K562 (cell line): ENCODE data around the gene CDH16. TPM values are rescaled to one million over a fixed set of nuclear protein-coding genes. Genes with fewer than 3 reads are reported as not detected.

Experiments used
- ATAC-seq: fragments of 200-7000 bp; cut with Tn5 transposase; 3 replicates; pipeline ENCODE4 v1.9.1; 2020; ENCODE audit warnings: moderate library complexity
- BruUV-seq: library from RNA; stranded (reverse); fragments of 400-500 nt; replicated peaks from 2 replicates; lab custom pipeline; 2021; lab: Mats Ljungman, UMichigan
- CTCF ChIA-PET: fragments of 300-600 bp; formaldehyde crosslinking; extraction: SDS; loops from one replicate; lab custom pipeline; 2021; ENCODE audit warnings: low intra/inter-chr PET ratio; lab: Yijun Ruan, JAX
- POLR2A ChIA-PET: fragments of 300-600, 350-650 bp; sonication (Branson Sonifier 250); formaldehyde crosslinking; extraction: SDS; loops from one replicate; lab custom pipeline; 2021; ENCODE audit warnings: antibody characterized with exemption, inconsistent platforms; lab: Yijun Ruan, JAX
- DNase-seq, 4 experiments: peaks; one replicate each; pipeline versions ENCODE4 v3.0.0 to v3.0.0-alpha.2; 2011 to 2018; ENCODE audit warnings: low spot score in 3 of 4, mixed read lengths in 3 of 4; ENCODE audit errors: extremely low read depth in 1 of 4
- FAIRE-seq: peaks from 2 replicates; lab custom pipeline; 2011; peaks lifted over from hg19 to GRCh38; lab: Jason Lieb, UNC
- H2AFZ ChIP-seq: 2 replicates; pipeline ENCODE4 v1.6.0; 2011; ENCODE audit warnings: low read depth, low read length, control low read depth, inconsistent platforms
- H3K27ac ChIP-seq: fragments of 200-600 bp; 3 replicates; pipeline ENCODE4 v1.8.0; 2011; ENCODE audit warnings: low read depth, mild to moderate bottlenecking, control low read depth, inconsistent platforms, low read length, moderate library complexity, mixed read lengths; ENCODE audit errors: extremely low read depth
- H3K27me3 ChIP-seq, 2 experiments: fragments of 300-600 bp in 1 of 2; 2 replicates in 1 of 2; 3 replicates in 1 of 2; pipeline versions ENCODE4 v1.6.0 to v1.8.0; 2011; ENCODE audit warnings: inconsistent platforms in 2 of 2, low read length in 2 of 2, mild to moderate bottlenecking in 1 of 2, mixed read lengths in 1 of 2, moderate library complexity in 1 of 2; ENCODE audit not compliant: control insufficient read depth in 2 of 2, insufficient read depth in 2 of 2
- H3K36me3 ChIP-seq: fragments of 300-600 bp; 3 replicates; pipeline ENCODE4 v1.8.0; 2011; ENCODE audit warnings: mild to moderate bottlenecking, low read length, inconsistent platforms; ENCODE audit not compliant: control insufficient read depth, insufficient read depth
- H3K4me1 ChIP-seq, 2 experiments: fragments of 200-600 bp in 1 of 2; replicated peaks in 1 of 2; 2 replicates in 1 of 2; 3 replicates in 1 of 2; pipeline versions ENCODE4 v1.5.1 to v1.8.0; 2011; ENCODE audit warnings: inconsistent platforms in 2 of 2, low read length in 2 of 2, mild to moderate bottlenecking in 1 of 2, mixed read lengths in 1 of 2, moderate library complexity in 1 of 2; ENCODE audit not compliant: control insufficient read depth in 2 of 2, insufficient read depth in 2 of 2
- H3K4me2 ChIP-seq: 2 replicates; pipeline ENCODE4 v1.6.1; 2011; ENCODE audit warnings: low read length, control low read depth, inconsistent platforms, mixed read lengths; ENCODE audit not compliant: insufficient read depth
- H3K4me3 ChIP-seq: fragments of 200-600 bp; sonication (generic), shearing (Covaris generic); 2 replicates; pipeline ENCODE4 v1.5.1; 2016; ENCODE audit warnings: control low read depth, inconsistent platforms
- H3K79me2 ChIP-seq: fragments of 200-600 bp; 3 replicates; pipeline ENCODE4 v1.8.0; 2011; ENCODE audit warnings: low read length, inconsistent platforms; ENCODE audit not compliant: control insufficient read depth, insufficient read depth
- H3K9ac ChIP-seq, 2 experiments: 2 replicates each; pipeline versions ENCODE4 v1.6.0 to v1.6.1; 2011; ENCODE audit warnings: low read depth in 2 of 2, low read length in 2 of 2, control low read depth in 1 of 2, inconsistent platforms in 1 of 2, mild to moderate bottlenecking in 1 of 2, mixed read lengths in 1 of 2; ENCODE audit not compliant: insufficient read depth in 1 of 2
- H3K9me1 ChIP-seq: one replicate; pipeline ENCODE4 v1.6.0; 2011; ENCODE audit warnings: inconsistent platforms, mild to moderate bottlenecking, low read length, moderate library complexity; ENCODE audit not compliant: control insufficient read depth, insufficient read depth
- H3K9me3 ChIP-seq: replicated peaks from 2 replicates; pipeline ENCODE4 v1.5.1; 2011; ENCODE audit warnings: low read depth, low read length, inconsistent platforms; ENCODE audit not compliant: control insufficient read depth, insufficient read depth
- H4K20me1 ChIP-seq: replicated peaks from 2 replicates; pipeline ENCODE4 v1.6.1; 2011; ENCODE audit warnings: low read length, inconsistent platforms, mixed read lengths; ENCODE audit not compliant: control insufficient read depth, insufficient read depth
- ATF2 ChIP-seq: sonication (generic); formaldehyde crosslinking; IDR thresholded peaks from 2 replicates; pipeline ENCODE4 v1.8.1; 2022; ENCODE audit warnings: missing genetic modification reagents
- BCL6 ChIP-seq: fragments of 250-450 bp; sonication (Bioruptor Pico); IDR thresholded peaks from 2 replicates; pipeline ENCODE4 v1.4.0; 2020
- CBX2 ChIP-seq: fragments of 200-600 bp; sonication (generic); IDR thresholded peaks from one replicate; pipeline ENCODE4 v1.6.1; 2012; ENCODE audit warnings: mild to moderate bottlenecking, low read length, inconsistent platforms; ENCODE audit not compliant: insufficient read depth, poor library complexity, severe bottlenecking
- E2F1 ChIP-seq: sonication (generic); formaldehyde crosslinking; IDR thresholded peaks from 2 replicates; pipeline ENCODE4 v1.8.1; 2023; ENCODE audit warnings: mild to moderate bottlenecking, missing genetic modification reagents, moderate library complexity
- HCFC1 ChIP-seq: IDR thresholded peaks from 2 replicates; pipeline ENCODE4 v1.6.1; 2012; ENCODE audit warnings: low read depth, low read length, improper control_type of control experiment
- HDAC8 ChIP-seq: fragments of 450-650 bp; IDR thresholded peaks from 2 replicates; pipeline ENCODE4 v1.6.1; 2016; ENCODE audit warnings: mild to moderate bottlenecking, missing genetic modification characterization, moderate library complexity, missing compliant biosample characterization
- LEF1 ChIP-seq: fragments of 450-650 bp; IDR thresholded peaks from 2 replicates; pipeline ENCODE4 v1.6.1; 2016; ENCODE audit warnings: mild to moderate bottlenecking
- MBD2 ChIP-seq: sonication (generic); IDR thresholded peaks from 2 replicates; pipeline ENCODE4 v1.6.1; 2016; ENCODE audit warnings: low read depth, borderline replicate concordance
- POLR2G ChIP-seq: fragments of 200-400 bp; formaldehyde crosslinking; IDR thresholded peaks from 2 replicates; pipeline ENCODE4 v1.6.1; 2017; ENCODE audit warnings: low read depth, mild to moderate bottlenecking, antibody characterized with exemption, low read length, moderate library complexity
- TOE1 ChIP-seq, 2 experiments: fragments of 450-650 bp in 1 of 2; sonication (generic) in 1 of 2; formaldehyde crosslinking in 1 of 2; IDR thresholded peaks; 2 replicates each; pipeline versions ENCODE4 v1.7.1 to v1.8.0; 2016 to 2022; ENCODE audit warnings: borderline replicate concordance in 2 of 2, mild to moderate bottlenecking in 2 of 2, antibody characterized with exemption in 1 of 2, inconsistent platforms in 1 of 2, low read depth in 1 of 2, missing genetic modification reagents in 1 of 2, moderate library complexity in 1 of 2
- XRCC4 ChIP-seq: IDR thresholded peaks from one replicate; pipeline ENCODE4 v1.6.1; 2011; ENCODE audit not compliant: insufficient read depth, insufficient read length; ENCODE audit errors: extremely low read depth
- WGBS: fragments of 100-300 bp; shearing (Covaris generic); methylation state at CpG from one replicate; pipeline ENCODE4 v1.1.6; 2016; ENCODE audit warnings: low coverage, mixed read lengths; ENCODE audit not compliant: insufficient coverage; ENCODE audit errors: missing lambda C conversion rate; 5-methylcytosine and 5-hydroxymethylcytosine counted together
- in situ Hi-C: fragments of 300-500 bp; cut with MboI; formaldehyde crosslinking; loops from 4 replicates; pipeline ENCODE4 v1.15.0; 2018; ENCODE audit warnings: inconsistent platforms, mixed read lengths
- intact Hi-C: fragments of 100-400 bp; cut with micrococcal nuclease; formaldehyde crosslinking; loops from 2 replicates; pipeline ENCODE4 v1.14.2; 2022
- polyA plus RNA-seq, 8 experiments: library from polyadenylated mRNA; depleted of rRNA in 4 of 8; stranded (reverse) in 5 of 8; unstranded in 3 of 8; fragments of >200 nt; fragmentation: Nextera tagmentation in 2 of 8; fragmentation: Illumina TruSeq in 1 of 8; extraction: Ambion mirVana in 2 of 8; extraction: Trizol in 1 of 8; gene quantifications; 2 replicates each; pipeline versions ENCODE4 v1.2.1 to v1.2.3, GENCODE V29; 2011 to 2014; ENCODE audit warnings: inconsistent platforms in 1 of 8, missing spikeins in 1 of 8
- total RNA-seq, 7 experiments: library from RNA; depleted of rRNA in 6 of 7; stranded (reverse); fragments of >200 nt in 6 of 7; fragmentation: Illumina TruSeq in 2 of 7; extraction: Trizol in 2 of 7; gene quantifications; 2 replicates each; pipeline versions ENCODE4 v1.2.1 to v1.2.3, GENCODE V29; 2011 to 2021; ENCODE audit warnings: low replicate concordance in 1 of 7

The CDH16 gene
- total and polyA plus RNA-seq, 9 of the 15 experiments (the other 6 are each of a cell fraction or from before 2014, with no cell fraction given), result not detected

DNA sequence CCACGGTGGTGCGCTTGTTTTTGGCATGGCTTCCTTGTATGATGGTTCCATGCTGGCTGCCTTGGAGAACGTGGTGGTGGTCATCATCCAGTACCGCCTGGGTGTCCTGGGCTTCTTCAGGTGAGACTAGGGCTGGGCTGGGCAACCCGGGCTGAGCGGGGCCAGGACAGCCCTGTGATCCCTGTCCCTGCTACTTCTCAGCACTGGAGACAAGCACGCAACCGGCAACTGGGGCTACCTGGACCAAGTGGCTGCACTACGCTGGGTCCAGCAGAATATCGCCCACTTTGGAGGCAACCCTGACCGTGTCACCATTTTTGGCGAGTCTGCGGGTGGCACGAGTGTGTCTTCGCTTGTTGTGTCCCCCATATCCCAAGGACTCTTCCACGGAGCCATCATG, 21.6 kb upstream of the CDH16 start:
- 96% methylated on average over 13 of the region's 16 CpGs for WGBS
- Histone ChIP-seq H3K4me3 (no peak overlapping the region), H3K9ac (peak overlapping the region in 1 of 2 experiments; percentile 47; a peak in 1 of 4 replicates), H3K4me2 (no peak overlapping the region), H3K9me1 (no peaks in the 10 kb centered on the region), H3K27ac (no peak overlapping the region), H3K9me3 (no peaks in the 10 kb centered on the region), H3K36me3 (peaks cover 79% of the 10 kb centered on the region; the same call in 2 of the 3 replicates)
- ChIA-PET POLR2A (interaction anchor here (0.6 kb wide), 1 partner anchor 539 kb away, joined by 3 read pairs; no protein-coding TSS in a partner anchor), CTCF (no interaction called here)
- no peak for ATAC-seq
- in situ Hi-C loops, result no loop called here
- FAIRE-seq, result no peak
- DNase-seq, result no peak
- TF ChIP-seq POLR2G (peak; percentile 46), CBX2 (no peak), LEF1 (no peak)
- TF ChIP-seq, all 486 proteins: peak for 1
- intact Hi-C loops, result no loop called here
- Histone ChIP-seq H3K4me1 (peaks cover 7 to 24% of the 10 kb centered on the region in 2 experiments), H4K20me1 (0 out of 2 replicates have a peak, but pooled peaks cover 5% of the 10 kb centered on the region), H2AFZ (no peak overlapping the region), H3K79me2 (peaks cover 22% of the 10 kb centered on the region), H3K27me3 (no peaks in the 10 kb centered on the region)
- no TSS peak for BruUV-seq

DNA sequence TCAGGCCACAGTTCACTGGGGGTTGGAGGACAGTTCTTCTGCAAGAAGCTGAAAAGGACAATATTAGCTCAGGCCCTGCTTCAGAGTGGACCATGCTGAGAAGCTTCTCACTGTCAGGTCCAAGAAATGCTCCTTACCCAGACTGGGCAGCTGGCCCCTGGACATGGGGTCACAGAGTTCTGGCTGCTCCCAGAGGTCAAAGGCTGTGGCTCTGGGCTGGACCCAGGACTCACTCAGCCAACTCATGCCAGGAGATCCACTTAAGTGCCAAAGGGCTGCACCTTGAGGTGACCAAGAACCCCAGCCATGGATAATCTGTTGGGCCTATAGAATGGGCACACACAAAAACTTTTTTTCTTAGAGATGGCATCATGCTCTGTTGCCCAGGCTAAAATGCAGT, 20.7 kb upstream of the CDH16 start:
- peaks cover 79% of the 10 kb centered on the region; the same call in 2 of the 3 replicates for H3K36me3 ChIP-seq
- no peak for ATAC-seq
- no peak for TF ChIP-seq XRCC4
- no peak for TF ChIP-seq ATF2
- no peak for TF ChIP-seq MBD2
- no peak for TF ChIP-seq E2F1 (CRISPR knock-in tag)
- no peak for TF ChIP-seq BCL6 (CRISPR knock-in tag)
- no peak for TF ChIP-seq HDAC8 (tag)
- no peak for TF ChIP-seq HCFC1
- TF ChIP-seq TOE1 (IDR thresholded peaks at IDR 0.05; ENCODE audit: borderline replicate concordance), result no peak
- TF ChIP-seq TOE1 (CRISPR knock-in tag; IDR thresholded peaks at IDR 0.05; ENCODE audit: borderline replicate concordance, low read depth), result no peak

More for the DNA sequence above, 20.7 kb upstream of the CDH16 start:
- Histone ChIP-seq H3K79me2 (peaks cover 30% of the 10 kb centered on the region), H2AFZ (no peak overlapping the region), H3K9me1 (no peaks in the 10 kb centered on the region), H3K27ac (no peak overlapping the region), H3K4me3 (no peak overlapping the region), H3K9ac (peak overlapping the region in 1 of 2 experiments; percentile 73; a peak in 1 of 4 replicates), H4K20me1 (0 out of 2 replicates have a peak, but pooled peaks cover 5% of the 10 kb centered on the region), H3K4me2 (no peak overlapping the region), H3K27me3 (no peaks in the 10 kb centered on the region), H3K4me1 (peaks cover 7 to 30% of the 10 kb centered on the region in 2 experiments), H3K9me3 (no peaks in the 10 kb centered on the region)
- no TSS peak for BruUV-seq
- DNase-seq (no peak), FAIRE-seq (no peak)
- ChIA-PET POLR2A (interaction anchor here (0.6 to 1.0 kb wide), 3 partner anchors 11 to 39 kb away, joined by 3 read pairs; no protein-coding TSS in a partner anchor), CTCF (no interaction called here)
- intact Hi-C loops (no loop called here), in situ Hi-C loops (no loop called here)
